Measurements from ENCODE around the gene NEDD4. TPM values are rescaled to one million over a fixed set of nuclear protein-coding genes. Genes with fewer than 3 reads are reported as not detected.

The NEDD4 gene
- total and polyA plus RNA-seq, 11 donors: 1.8 to 14.8 (median 8.9) TPM

- ATAC-seq: no peak
- no peak overlapping the region for H3K4me3 ChIP-seq
- H3K9me3 ChIP-seq: no peaks in the 10 kb centered on the region
- intact Hi-C loops (cut with DNase I): no loop called here
- H3K4me1 ChIP-seq: no peaks in the 10 kb centered on the region
- no peaks in the 10 kb centered on the region for H3K27me3 ChIP-seq
- 81 to 87% (median 85%) methylated on average over 11 of the region's 11 CpGs for WGBS, 4 donors
- no peak for DNase-seq
- no peak for TF ChIP-seq POLR2A (IDR thresholded peaks at IDR 0.05)
- TF ChIP-seq, protein P1, sequence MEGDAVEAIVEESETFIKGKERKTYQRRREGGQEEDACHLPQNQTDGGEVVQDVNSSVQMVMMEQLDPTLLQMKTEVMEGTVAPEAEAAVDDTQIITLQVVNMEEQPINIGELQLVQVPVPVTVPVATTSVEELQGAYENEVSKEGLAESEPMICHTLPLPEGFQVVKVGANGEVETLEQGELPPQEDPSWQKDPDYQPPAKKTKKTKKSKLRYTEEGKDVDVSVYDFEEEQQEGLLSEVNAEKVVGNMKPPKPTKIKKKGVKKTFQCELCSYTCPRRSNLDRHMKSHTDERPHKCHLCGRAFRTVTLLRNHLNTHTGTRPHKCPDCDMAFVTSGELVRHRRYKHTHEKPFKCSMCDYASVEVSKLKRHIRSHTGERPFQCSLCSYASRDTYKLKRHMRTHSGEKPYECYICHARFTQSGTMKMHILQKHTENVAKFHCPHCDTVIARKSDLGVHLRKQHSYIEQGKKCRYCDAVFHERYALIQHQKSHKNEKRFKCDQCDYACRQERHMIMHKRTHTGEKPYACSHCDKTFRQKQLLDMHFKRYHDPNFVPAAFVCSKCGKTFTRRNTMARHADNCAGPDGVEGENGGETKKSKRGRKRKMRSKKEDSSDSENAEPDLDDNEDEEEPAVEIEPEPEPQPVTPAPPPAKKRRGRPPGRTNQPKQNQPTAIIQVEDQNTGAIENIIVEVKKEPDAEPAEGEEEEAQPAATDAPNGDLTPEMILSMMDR (IDR thresholded peaks at IDR 0.05): no peak
- no peak overlapping the region for H3K27ac ChIP-seq
- H3K36me3 ChIP-seq: no peaks in the 10 kb centered on the region
Observed at GRCh38 chr15:56019060-56019793, 25.8 kb upstream of the NEDD4 start.

GRCh38 chr15:56017920-56018319, 24.5 kb upstream of the NEDD4 start:
- TF ChIP-seq POLR2A (IDR thresholded peaks at IDR 0.05): no peak
- TF ChIP-seq, protein P1 (IDR thresholded peaks at IDR 0.05): no peak
- no peaks in the 10 kb centered on the region for H3K27me3 ChIP-seq
- intact Hi-C loops (cut with DNase I): no loop called here
- H3K27ac ChIP-seq: no peak overlapping the region
- WGBS, 4 donors: 60 to 77% (median 67%) methylated on average over 1 of the region's 1 CpG
- H3K4me3 ChIP-seq: no peak overlapping the region
- H3K9me3 ChIP-seq: no peaks in the 10 kb centered on the region
- no peak for DNase-seq
- no peaks in the 10 kb centered on the region for H3K36me3 ChIP-seq
- no peak for ATAC-seq
- H3K4me1 ChIP-seq: no peaks in the 10 kb centered on the region

DNA sequence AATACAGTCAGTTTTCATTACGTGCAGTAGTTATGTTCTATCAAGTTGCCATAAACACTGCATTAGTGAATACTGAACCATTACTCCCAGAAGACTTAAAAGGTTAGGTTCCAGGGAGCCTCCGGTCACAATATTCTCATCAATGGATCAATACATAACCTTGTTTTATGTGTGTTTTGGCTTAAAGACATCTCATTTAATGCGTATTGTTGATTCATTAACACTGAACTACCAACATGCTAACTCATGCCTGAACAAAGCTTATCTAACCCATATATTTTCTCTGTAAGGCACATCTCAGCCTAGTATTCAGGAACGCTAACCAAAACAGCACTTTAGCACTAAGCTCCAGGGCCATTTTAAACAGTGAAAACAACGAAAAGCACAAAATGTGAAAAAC, 24.1 kb upstream of the NEDD4 start:
- 88 to 92% (median 91%) methylated on average over 5 of the region's 5 CpGs for WGBS, 4 donors
- intact Hi-C loops (cut with DNase I): no loop called here
- no peaks in the 10 kb centered on the region for H3K36me3 ChIP-seq
- no peaks in the 10 kb centered on the region for H3K4me1 ChIP-seq
- H3K27me3 ChIP-seq: no peaks in the 10 kb centered on the region
- TF ChIP-seq POLR2A (IDR thresholded peaks at IDR 0.05): no peak
- TF ChIP-seq, protein P1 (IDR thresholded peaks at IDR 0.05): no peak
- no peak overlapping the region for H3K27ac ChIP-seq
- no peak overlapping the region for H3K4me3 ChIP-seq
- H3K9me3 ChIP-seq: no peaks in the 10 kb centered on the region
- no peak for ATAC-seq
- no peak for DNase-seq

GRCh38 chr15:56016281-56016680, 22.9 kb upstream of the NEDD4 start:
- DNase-seq (no peak), ATAC-seq (no peak)
- Histone ChIP-seq H3K9me3 (no peaks in the 10 kb centered on the region), H3K36me3 (no peaks in the 10 kb centered on the region), H3K27me3 (no peaks in the 10 kb centered on the region), H3K4me3 (no peak overlapping the region), H3K27ac (no peak overlapping the region), H3K4me1 (no peaks in the 10 kb centered on the region)
- 83 to 89% (median 86%) methylated on average over 3 of the region's 3 CpGs for WGBS, 4 donors
- TF ChIP-seq, protein P1 (IDR thresholded peaks at IDR 0.05): no peak
- no peak for TF ChIP-seq POLR2A (IDR thresholded peaks at IDR 0.05)
- intact Hi-C loops (cut with DNase I): no loop called here
